ENCODE results near the gene TYMS. TPM values are rescaled to one million over a fixed set of nuclear protein-coding genes. Genes with fewer than 3 reads are reported as not detected.

TYMS gene
- total RNA-seq, 1 donor from 2014 or later, result 67.4 TPM

DNA sequence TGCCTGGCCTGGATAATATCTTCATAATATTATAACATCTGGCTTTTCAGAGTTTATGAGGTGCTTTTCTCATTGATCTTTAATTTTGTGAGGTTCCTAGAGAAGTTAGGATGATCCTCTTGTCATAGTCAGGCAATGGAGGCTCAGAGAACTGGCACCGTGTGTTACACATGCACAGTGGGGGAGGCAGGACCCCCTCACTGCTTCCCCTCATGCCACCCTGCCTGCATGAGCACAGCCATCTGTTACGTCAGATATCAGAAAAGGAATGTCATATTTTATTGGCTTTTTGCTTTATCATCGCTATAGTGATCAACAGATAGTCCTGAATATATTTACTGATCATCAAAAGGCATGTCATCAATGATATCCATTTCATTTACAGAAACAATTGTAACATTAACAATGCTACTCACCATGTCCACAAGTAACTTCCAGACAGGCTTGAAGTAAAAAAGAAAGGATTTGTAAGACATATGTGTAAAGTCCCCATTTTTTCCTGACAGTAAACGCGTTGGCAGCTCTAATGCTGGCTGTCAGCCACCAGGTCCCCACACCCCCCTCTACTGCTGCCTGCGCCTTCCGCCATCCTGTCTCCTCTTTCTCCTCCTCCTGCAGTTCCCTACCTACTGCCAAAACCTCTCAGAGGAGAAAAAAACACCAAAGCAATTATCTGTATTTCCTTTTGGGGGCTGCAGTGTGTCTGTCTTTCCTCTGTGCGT is 36.2 kb downstream of the TYMS start:
- no peak overlapping the region for H3K27ac Mint-ChIP-seq
- no peaks in the 10 kb centered on the region for H3K4me1 Mint-ChIP-seq (ENCODE audit: low read depth)
- TF ChIP-seq, protein P1, sequence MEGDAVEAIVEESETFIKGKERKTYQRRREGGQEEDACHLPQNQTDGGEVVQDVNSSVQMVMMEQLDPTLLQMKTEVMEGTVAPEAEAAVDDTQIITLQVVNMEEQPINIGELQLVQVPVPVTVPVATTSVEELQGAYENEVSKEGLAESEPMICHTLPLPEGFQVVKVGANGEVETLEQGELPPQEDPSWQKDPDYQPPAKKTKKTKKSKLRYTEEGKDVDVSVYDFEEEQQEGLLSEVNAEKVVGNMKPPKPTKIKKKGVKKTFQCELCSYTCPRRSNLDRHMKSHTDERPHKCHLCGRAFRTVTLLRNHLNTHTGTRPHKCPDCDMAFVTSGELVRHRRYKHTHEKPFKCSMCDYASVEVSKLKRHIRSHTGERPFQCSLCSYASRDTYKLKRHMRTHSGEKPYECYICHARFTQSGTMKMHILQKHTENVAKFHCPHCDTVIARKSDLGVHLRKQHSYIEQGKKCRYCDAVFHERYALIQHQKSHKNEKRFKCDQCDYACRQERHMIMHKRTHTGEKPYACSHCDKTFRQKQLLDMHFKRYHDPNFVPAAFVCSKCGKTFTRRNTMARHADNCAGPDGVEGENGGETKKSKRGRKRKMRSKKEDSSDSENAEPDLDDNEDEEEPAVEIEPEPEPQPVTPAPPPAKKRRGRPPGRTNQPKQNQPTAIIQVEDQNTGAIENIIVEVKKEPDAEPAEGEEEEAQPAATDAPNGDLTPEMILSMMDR (IDR thresholded peaks at IDR 0.05; ENCODE audit: unreplicated experiment), result no peak
- H3K27me3 Mint-ChIP-seq, result no peaks in the 10 kb centered on the region
- H3K9me3 Mint-ChIP-seq (ENCODE audit: low read depth), result no peaks in the 10 kb centered on the region
- no peak for DNase-seq (ENCODE audit: low spot score, unreplicated experiment)
- H3K4me3 Mint-ChIP-seq (ENCODE audit: low read depth), result no peak overlapping the region
- peaks cover 1% of the 10 kb centered on the region for H3K36me3 Mint-ChIP-seq (ENCODE audit: insufficient read depth)

DNA sequence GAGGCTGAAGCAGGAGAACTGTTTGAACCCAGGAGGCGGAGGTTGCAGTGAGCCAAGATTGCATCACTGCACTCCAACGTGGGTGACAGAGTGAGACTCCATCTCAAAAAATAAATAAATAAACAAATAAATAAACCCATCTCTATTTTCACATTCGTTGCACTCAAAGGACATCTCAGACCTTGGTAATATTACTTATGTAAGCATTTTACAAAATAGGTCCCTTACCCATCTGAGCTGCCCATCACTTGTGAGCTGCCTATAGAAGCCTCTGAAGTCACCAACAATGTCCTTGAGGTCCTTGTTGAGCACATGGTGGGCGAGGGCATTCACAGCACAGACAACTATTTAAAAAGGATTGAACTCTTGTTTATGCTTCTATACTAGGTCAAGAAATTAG is 39.6 kb downstream of the TYMS start:
- no peaks in the 10 kb centered on the region for H3K4me1 Mint-ChIP-seq (ENCODE audit: low read depth)
- H3K4me3 Mint-ChIP-seq (ENCODE audit: low read depth), result no peak overlapping the region
- no peak overlapping the region for H3K27ac Mint-ChIP-seq
- H3K9me3 Mint-ChIP-seq (ENCODE audit: low read depth), result no peaks in the 10 kb centered on the region
- DNase-seq (ENCODE audit: low spot score, unreplicated experiment), result no peak
- H3K27me3 Mint-ChIP-seq, result no peaks in the 10 kb centered on the region
- H3K36me3 Mint-ChIP-seq (ENCODE audit: insufficient read depth), result peaks cover under 1% of the 10 kb centered on the region
- TF ChIP-seq, protein P1 (IDR thresholded peaks at IDR 0.05; ENCODE audit: unreplicated experiment), result no peak

DNA sequence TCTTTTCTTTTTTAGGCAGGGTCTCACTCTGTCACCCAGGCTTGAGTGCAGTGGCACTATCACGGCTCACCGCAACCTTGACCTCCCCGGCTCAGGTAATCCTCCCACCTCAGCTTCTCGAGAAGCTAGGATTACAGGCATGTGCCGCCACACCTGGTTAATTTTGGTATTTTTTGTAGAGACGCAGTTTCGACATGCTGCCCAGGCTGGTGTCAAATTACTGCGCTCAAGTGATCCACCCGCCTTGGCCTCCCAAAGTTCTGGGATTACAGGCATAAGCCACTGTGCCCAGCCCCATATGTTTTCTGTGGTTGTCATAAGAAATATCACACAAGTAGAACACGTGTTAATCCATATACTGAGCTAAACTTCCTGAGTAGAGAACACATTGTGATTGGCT is 40.3 kb downstream of the TYMS start:
- Mint-ChIP-seq H3K27me3 (no peaks in the 10 kb centered on the region), H3K27ac (no peak overlapping the region), H3K4me3 (ENCODE audit: low read depth) (no peak overlapping the region), H3K4me1 (ENCODE audit: low read depth) (peaks cover 1% of the 10 kb centered on the region), H3K36me3 (ENCODE audit: insufficient read depth) (no peaks in the 10 kb centered on the region), H3K9me3 (ENCODE audit: low read depth) (no peaks in the 10 kb centered on the region)
- DNase-seq (ENCODE audit: low spot score, unreplicated experiment), result no peak
- TF ChIP-seq, protein P1 (IDR thresholded peaks at IDR 0.05; ENCODE audit: unreplicated experiment), result no peak

DNA sequence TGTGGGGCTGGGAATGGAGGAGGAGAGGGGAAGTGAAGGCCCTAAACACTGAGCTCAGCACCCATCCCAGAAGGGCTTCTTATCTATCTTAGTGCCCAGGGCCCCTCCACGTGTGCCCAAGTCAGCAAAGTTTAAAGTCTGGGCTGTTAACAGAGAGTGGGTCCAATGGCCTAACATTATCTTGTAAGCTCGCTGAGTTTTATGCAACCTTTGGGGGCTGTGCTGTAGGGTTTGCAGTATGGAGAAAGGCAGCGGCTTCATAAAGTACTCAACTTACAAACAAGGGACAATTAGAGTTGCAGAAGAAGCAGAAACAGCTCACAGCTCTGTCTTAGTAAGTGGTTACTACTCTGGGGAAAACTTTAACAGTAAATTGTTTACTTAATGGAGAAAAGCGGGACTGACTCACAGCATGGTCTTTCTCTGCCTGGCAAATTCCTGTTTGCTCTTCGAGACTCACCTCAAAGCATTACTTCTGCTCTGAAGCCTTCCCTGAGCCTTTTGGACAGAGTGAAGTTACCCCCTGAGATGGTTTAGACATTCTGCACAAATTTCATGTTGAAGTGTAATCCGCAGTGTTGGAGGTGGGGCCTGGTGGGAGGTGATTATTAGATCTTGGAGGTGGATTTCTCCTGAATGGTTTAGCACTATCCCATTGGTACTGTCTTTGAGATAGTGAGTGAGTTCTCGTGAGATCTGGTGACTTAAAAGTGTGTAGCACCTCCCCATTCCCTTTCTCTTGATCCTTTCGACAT is 45.9 kb downstream of the TYMS start:
- Mint-ChIP-seq H3K27ac (peak overlapping the region; percentile 58), H3K36me3 (ENCODE audit: insufficient read depth) (peaks cover 6% of the 10 kb centered on the region), H3K4me3 (ENCODE audit: low read depth) (no peak overlapping the region), H3K27me3 (no peaks in the 10 kb centered on the region), H3K9me3 (ENCODE audit: low read depth) (no peaks in the 10 kb centered on the region), H3K4me1 (ENCODE audit: low read depth) (peaks cover 13% of the 10 kb centered on the region)
- TF ChIP-seq, protein P1 (IDR thresholded peaks at IDR 0.05; ENCODE audit: unreplicated experiment), result no peak
- DNase-seq (ENCODE audit: low spot score, unreplicated experiment), result no peak

DNA sequence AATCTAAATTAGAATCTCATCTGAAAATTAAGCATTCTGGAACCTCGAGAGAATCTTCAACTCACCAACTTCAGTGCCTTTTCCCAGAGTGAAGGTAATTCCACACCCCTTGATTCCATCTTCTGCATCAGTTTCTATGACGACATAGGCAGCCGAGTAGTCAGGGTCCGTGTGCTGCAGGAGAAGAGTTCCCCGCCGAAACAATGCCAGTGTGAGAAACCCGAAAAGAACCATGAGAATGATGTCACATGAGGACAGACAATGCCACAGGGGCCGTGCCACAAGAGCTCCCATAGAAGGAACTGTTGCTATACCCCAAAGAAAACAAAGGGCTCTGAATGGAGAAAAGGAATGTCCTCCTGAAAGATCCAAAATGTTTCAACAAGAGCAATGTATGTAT is 49.0 kb downstream of the TYMS start:
- Mint-ChIP-seq H3K4me3 (ENCODE audit: low read depth) (no peak overlapping the region), H3K36me3 (ENCODE audit: insufficient read depth) (peaks cover 11% of the 10 kb centered on the region), H3K9me3 (ENCODE audit: low read depth) (no peaks in the 10 kb centered on the region), H3K4me1 (ENCODE audit: low read depth) (peaks cover 16% of the 10 kb centered on the region), H3K27me3 (no peaks in the 10 kb centered on the region), H3K27ac (no peak overlapping the region)
- TF ChIP-seq, protein P1 (IDR thresholded peaks at IDR 0.05; ENCODE audit: unreplicated experiment), result no peak
- no peak for DNase-seq (ENCODE audit: low spot score, unreplicated experiment)

Data from progenitor cell of endocrine pancreas (in vitro differentiated cells).